Osteocyte (in vitro differentiated cells): Measurements from ENCODE around the gene CROT. TPM values are rescaled to one million over a fixed set of nuclear protein-coding genes. Genes with fewer than 3 reads are reported as not detected.

ENCODE experiments used
- DNase-seq: peaks from one replicate; pipeline ENCODE4 v3.0.0; 2021; ENCODE audit warnings: mixed read lengths; ENCODE audit not compliant: unreplicated experiment; ENCODE audit errors: extremely low spot score
- H3K27ac Mint-ChIP-seq: one replicate; pipeline ENCODE4 v1.8.0; 2021; ENCODE audit warnings: mild to moderate bottlenecking, mixed read lengths; ENCODE audit not compliant: unreplicated experiment
- H3K27me3 Mint-ChIP-seq: one replicate; pipeline ENCODE4 v1.8.0; 2021; ENCODE audit warnings: mixed read lengths; ENCODE audit not compliant: unreplicated experiment
- H3K36me3 Mint-ChIP-seq: one replicate; pipeline ENCODE4 v1.8.0; 2021; ENCODE audit warnings: mixed read lengths; ENCODE audit not compliant: unreplicated experiment
- H3K4me1 Mint-ChIP-seq: one replicate; pipeline ENCODE4 v1.8.0; 2021; ENCODE audit warnings: mixed read lengths; ENCODE audit not compliant: unreplicated experiment
- H3K4me3 Mint-ChIP-seq: one replicate; pipeline ENCODE4 v1.8.0; 2021; ENCODE audit warnings: mild to moderate bottlenecking, moderate library complexity, mixed read lengths; ENCODE audit not compliant: unreplicated experiment
- H3K9me3 Mint-ChIP-seq: one replicate; pipeline ENCODE4 v1.8.0; 2021; ENCODE audit warnings: mixed read lengths; ENCODE audit not compliant: unreplicated experiment
- CTCF ChIP-seq: fragments of 200-600 bp; sonication (generic); IDR thresholded peaks from 2 replicates; pipeline ENCODE4 v1.5.0; 2021; ENCODE audit warnings: antibody characterized with exemption, mild to moderate bottlenecking, moderate library complexity
- total RNA-seq: library from RNA; stranded (reverse); gene quantifications from 2 replicates; pipeline ENCODE4 v1.2.1, GENCODE V29; 2021

The CROT gene
- total RNA-seq, 1 donor from 2014 or later: 11.0 TPM

DNA sequence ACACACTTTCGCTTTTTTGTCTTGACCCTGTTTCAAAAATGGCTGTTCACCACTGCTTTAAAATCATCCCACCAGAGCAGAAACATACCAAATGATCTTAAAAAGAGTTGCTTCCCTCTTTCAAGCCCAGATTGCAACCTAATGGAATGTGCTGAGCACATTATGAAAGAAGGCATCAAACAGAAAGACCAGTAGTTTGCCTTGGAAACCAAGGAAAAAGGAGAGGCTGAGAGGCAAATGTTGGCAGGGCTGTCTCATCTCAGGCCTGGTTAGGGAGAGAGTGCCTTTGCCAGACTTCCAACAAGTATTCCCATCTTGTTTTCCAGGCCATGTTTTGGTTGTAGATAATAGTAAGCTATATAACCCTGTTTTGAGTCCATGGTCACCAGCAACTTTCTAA, 65.7 kb downstream of the CROT start:
- no peak for DNase-seq
- H3K4me3 Mint-ChIP-seq: no peak overlapping the region
- no peak overlapping the region for H3K27ac Mint-ChIP-seq
- no peak for TF ChIP-seq CTCF
- no peaks in the 10 kb centered on the region for H3K9me3 Mint-ChIP-seq
- no peaks in the 10 kb centered on the region for H3K4me1 Mint-ChIP-seq
- H3K27me3 Mint-ChIP-seq: peaks cover 33% of the 10 kb centered on the region
- H3K36me3 Mint-ChIP-seq: no peaks in the 10 kb centered on the region

DNA sequence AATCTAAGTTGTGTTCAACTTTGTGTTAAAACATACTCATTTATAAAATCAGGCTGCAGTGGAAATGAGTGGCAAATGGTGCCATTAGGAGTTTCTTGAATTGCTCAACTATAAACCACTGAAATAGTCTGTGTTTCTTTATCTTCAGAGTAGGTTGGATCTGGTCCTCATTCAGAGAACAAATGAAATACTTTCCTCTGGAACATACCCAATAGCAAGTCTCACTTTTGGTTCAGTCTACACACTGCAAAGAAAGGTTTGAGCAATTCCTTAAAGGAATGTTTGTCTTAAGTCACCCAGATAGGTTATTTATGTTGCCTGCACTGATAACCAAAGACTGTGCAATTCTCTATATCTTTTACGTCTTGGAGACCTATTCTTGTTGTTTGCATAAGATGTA, 67.6 kb downstream of the CROT start:
- H3K27me3 Mint-ChIP-seq: peaks cover 31% of the 10 kb centered on the region
- no peak overlapping the region for H3K4me3 Mint-ChIP-seq
- TF ChIP-seq CTCF: no peak
- DNase-seq: no peak
- no peaks in the 10 kb centered on the region for H3K36me3 Mint-ChIP-seq
- H3K9me3 Mint-ChIP-seq: no peaks in the 10 kb centered on the region
- H3K27ac Mint-ChIP-seq: no peak overlapping the region
- H3K4me1 Mint-ChIP-seq: no peaks in the 10 kb centered on the region

DNA sequence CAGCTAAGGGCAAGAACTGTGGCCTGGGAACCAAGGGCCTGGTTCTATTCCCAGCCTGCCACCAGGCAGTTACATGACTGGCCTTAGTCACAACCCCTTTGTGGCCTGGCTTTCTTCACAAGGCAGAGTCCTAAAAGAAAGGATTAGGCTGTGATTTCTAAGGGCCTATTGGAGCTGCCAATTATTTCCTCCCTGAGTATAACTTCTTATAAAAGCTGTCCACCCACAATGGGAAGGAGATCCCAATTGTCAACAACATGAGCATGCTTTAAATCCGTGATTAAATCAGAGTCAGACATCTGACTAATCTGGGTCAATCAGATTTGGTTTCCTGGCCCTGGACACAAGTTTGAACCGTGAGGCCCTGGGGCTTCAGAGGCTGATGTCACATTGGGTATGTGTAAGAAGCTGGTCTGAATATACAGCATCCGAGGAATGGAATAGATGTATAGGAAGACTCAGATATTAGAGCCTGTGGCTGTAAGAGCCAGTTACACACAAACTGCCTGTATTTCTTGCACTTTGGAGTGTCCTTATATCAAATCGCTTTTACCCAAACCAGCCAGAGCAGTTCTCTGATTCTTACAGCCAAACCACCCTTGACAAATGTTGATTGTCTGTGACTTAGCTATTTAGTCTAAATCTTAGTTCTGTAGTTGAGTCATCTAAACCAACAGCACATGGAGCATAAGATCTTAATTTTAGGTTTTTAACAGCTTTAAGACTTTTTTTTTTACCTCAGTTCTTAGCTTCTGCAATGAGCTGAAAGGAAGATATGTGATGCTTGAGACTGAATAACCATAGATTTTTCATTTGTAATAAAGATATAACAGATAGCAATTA, 68.7 kb downstream of the CROT start:
- Mint-ChIP-seq H3K4me3 (no peak overlapping the region), H3K36me3 (no peaks in the 10 kb centered on the region), H3K27me3 (peaks cover 35% of the 10 kb centered on the region), H3K27ac (no peak overlapping the region), H3K9me3 (no peaks in the 10 kb centered on the region), H3K4me1 (no peaks in the 10 kb centered on the region)
- DNase-seq: no peak
- TF ChIP-seq CTCF: no peak

- peaks cover 32% of the 10 kb centered on the region for H3K27me3 Mint-ChIP-seq
- TF ChIP-seq CTCF: no peak
- H3K27ac Mint-ChIP-seq: no peak overlapping the region
- no peaks in the 10 kb centered on the region for H3K4me1 Mint-ChIP-seq
- no peaks in the 10 kb centered on the region for H3K36me3 Mint-ChIP-seq
- no peak for DNase-seq
- no peak overlapping the region for H3K4me3 Mint-ChIP-seq
- no peaks in the 10 kb centered on the region for H3K9me3 Mint-ChIP-seq
Measured at GRCh38 chr7:87414794-87415188, 69.3 kb downstream of the CROT start.

- no peak overlapping the region for H3K4me3 Mint-ChIP-seq
- H3K27me3 Mint-ChIP-seq: peaks cover 35% of the 10 kb centered on the region
- no peak for DNase-seq
- H3K36me3 Mint-ChIP-seq: no peaks in the 10 kb centered on the region
- no peaks in the 10 kb centered on the region for H3K4me1 Mint-ChIP-seq
- H3K9me3 Mint-ChIP-seq: no peaks in the 10 kb centered on the region
- H3K27ac Mint-ChIP-seq: no peak overlapping the region
- peak; percentile 81 for TF ChIP-seq CTCF
Measured at GRCh38 chr7:87416682-87417587, 71.5 kb downstream of the CROT start.
